ENCODE data around the gene P2RY11.

The P2RY11 gene

GRCh38 chr19:10134040-10134439, 22.5 kb downstream of the P2RY11 start:
- no peak overlapping the region for H3K4me3 ChIP-seq (ENCODE audit: control insufficient read depth, low read depth, low read length)
- TF ChIP-seq CTCF (conservative IDR thresholded peaks at IDR 0.05; ENCODE audit: control insufficient read depth, insufficient read depth, low read depth, low read length) = no peak
- DNase-seq (ENCODE audit: low read depth) = no peak

GRCh38 chr19:10135551-10136334, 24.2 kb downstream of the P2RY11 start:
- no peak for TF ChIP-seq CTCF (conservative IDR thresholded peaks at IDR 0.05; ENCODE audit: control insufficient read depth, insufficient read depth, low read depth, low read length)
- no peak for DNase-seq (ENCODE audit: low read depth)
- no peak overlapping the region for H3K4me3 ChIP-seq (ENCODE audit: control insufficient read depth, low read depth, low read length)

GRCh38 chr19:10136936-10137335, 25.4 kb downstream of the P2RY11 start:
- DNase-seq (ENCODE audit: low read depth) = no peak
- H3K4me3 ChIP-seq (ENCODE audit: control insufficient read depth, low read depth, low read length) = no peak overlapping the region
- TF ChIP-seq CTCF (conservative IDR thresholded peaks at IDR 0.05; ENCODE audit: control insufficient read depth, insufficient read depth, low read depth, low read length) = no peak

DNA sequence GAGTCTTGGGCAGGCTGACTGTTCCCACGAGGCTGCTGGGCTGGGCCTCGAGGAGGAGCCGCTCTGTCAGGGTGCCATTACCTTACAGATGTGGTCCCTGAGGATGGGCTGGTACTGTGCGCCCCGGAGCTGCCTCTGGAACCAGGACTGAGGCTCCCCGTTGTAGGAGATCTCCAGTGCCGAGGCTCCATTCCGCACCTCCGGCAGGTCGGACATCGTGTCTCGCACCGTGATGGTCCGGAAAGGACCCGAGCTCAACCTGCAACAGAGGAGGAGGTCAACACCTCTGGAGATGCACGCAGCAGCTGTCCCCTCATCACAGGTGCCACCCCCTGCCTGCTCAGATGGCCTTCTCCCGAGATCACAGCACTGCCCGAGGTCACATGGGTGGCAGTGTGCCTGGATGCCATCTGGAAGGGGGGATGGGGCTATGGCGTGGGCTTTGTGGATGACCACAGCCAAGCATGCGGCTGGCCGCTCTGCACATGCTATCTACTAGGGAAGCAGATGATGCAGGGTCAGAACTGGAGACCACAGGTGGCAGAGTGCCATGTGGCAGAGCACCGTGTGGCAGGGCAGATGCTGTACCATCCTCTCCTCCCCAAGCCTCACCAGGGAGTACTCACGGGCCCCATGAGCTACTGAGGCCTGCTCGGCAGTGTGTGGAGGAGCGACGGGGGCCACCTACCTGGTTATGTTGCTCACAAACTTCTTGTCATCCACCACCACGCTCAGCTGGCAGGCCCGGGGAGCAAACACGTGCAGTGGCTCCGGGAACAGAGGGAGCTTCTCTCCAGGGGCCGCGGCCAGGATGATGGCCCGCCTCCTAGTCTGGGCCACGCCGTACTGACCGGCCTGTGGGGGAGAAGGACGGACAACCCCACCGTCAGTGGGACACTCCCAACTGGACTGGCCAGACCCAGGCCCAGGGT, 26.5 kb downstream of the P2RY11 start:
- H3K4me3 ChIP-seq (ENCODE audit: control insufficient read depth, low read depth, low read length) = no peak overlapping the region
- no peak for DNase-seq (ENCODE audit: low read depth)
- TF ChIP-seq CTCF (conservative IDR thresholded peaks at IDR 0.05; ENCODE audit: control insufficient read depth, insufficient read depth, low read depth, low read length) = no peak

DNA sequence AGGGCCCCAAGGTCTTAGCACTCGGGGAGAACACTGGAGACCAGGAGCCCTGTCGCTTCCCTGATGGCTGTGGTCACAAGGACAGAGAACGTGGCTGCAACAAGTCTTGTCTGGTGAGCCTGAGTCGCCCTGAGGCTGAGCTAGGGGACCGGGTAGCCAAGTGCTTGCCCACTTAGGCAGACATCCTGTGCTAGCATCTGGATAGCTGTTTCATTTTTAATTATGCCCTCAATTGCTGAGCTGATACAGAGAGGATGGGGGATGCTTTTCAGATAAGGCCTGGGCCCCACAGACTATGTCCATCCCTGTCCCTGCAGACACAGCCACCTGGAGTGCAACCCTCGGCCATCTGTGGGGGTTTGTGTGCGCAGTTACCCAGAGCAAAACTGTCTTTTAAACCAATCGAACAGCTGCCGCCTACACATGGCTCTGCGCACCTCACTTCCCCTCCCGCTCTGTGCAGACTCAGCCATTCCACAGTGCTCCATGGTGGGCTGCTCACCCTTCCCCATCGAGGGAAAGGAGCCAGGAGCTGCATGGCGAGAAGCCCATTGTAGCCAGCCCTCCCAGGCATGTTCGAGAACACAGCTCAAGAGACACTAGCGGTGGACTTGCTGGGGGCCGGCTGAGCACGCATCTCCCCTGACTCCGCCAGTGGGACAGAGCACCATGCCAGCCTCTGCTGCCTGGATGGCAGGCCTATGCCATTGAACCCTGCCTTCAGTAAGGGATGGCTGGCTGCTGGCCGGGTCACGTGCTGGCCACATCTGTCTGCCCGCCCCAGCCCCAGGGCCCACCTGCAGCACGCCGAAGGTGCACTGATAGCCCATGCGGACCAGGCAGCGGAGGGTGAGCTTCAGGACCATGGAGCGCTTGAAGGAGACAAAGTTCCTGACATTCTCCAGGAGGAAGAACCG, 27.6 kb downstream of the P2RY11 start:
- TF ChIP-seq CTCF (conservative IDR thresholded peaks at IDR 0.05; ENCODE audit: control insufficient read depth, insufficient read depth, low read depth, low read length) = no peak
- no peak overlapping the region for H3K4me3 ChIP-seq (ENCODE audit: control insufficient read depth, low read depth, low read length)
- DNase-seq (ENCODE audit: low read depth) = no peak

DNA sequence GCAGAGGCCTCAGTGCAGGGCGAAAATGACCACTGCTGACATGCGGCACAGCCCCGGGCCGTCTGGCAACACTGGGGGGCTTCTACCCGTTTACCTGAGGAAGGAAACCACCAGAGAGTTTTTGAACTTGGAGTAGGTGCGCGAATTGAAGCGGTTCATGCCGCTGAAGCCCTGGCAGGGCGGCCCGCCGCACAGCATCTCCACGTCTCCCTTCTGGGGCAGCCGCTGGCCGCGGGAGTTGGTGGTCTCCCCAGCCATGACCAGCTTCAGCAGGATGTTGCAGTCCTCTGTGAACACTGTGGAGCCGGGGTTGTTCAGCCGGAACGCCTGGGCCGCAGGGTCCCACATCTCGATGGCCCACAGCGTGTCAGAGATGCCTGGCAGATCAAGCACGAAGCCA, 28.5 kb downstream of the P2RY11 start:
- H3K4me3 ChIP-seq (ENCODE audit: control insufficient read depth, low read depth, low read length) = no peak overlapping the region
- no peak for DNase-seq (ENCODE audit: low read depth)
- TF ChIP-seq CTCF (conservative IDR thresholded peaks at IDR 0.05; ENCODE audit: control insufficient read depth, insufficient read depth, low read depth, low read length) = no peak
